HepG2 (cell line): ENCODE data around the gene ALX3. TPM values are rescaled to one million over a fixed set of nuclear protein-coding genes. Genes with fewer than 3 reads are reported as not detected.
A peak's percentile ranks its signal among the peaks of the same experiment; 100 is the strongest.

ENCODE experiments used
- ISX ChIP-seq: sonication (generic); formaldehyde crosslinking; conservative IDR thresholded peaks from 2 replicates; pipeline ENCODE4 v1.5.0; 2020; ENCODE audit warnings: missing genetic modification reagents
- KLF12 ChIP-seq: sonication (generic); formaldehyde crosslinking; IDR thresholded peaks from 2 replicates; pipeline ENCODE4 v1.4.0; 2020; ENCODE audit warnings: missing genetic modification reagents, borderline replicate concordance
- MEF2D ChIP-seq: sonication (generic); formaldehyde crosslinking; IDR thresholded peaks from 2 replicates; pipeline ENCODE4 v1.5.1; 2020; ENCODE audit warnings: mild to moderate bottlenecking, missing genetic modification reagents
- NFIC ChIP-seq: IDR thresholded peaks from 2 replicates; pipeline ENCODE4 v1.6.1; 2012; ENCODE audit warnings: mild to moderate bottlenecking, low read length, inconsistent platforms
- PAF1 ChIP-seq: IDR thresholded peaks from 2 replicates; pipeline ENCODE4 v1.6.1; 2016; ENCODE audit warnings: missing genetic modification reagents, missing compliant biosample characterization
- RARG ChIP-seq: sonication (generic); formaldehyde crosslinking; IDR thresholded peaks from 2 replicates; pipeline ENCODE4 v1.4.0; 2020; ENCODE audit warnings: low read depth, mild to moderate bottlenecking, missing genetic modification reagents
- SALL1 ChIP-seq: sonication (generic); formaldehyde crosslinking; IDR thresholded peaks from 2 replicates; pipeline ENCODE4 v1.8.0; 2022; ENCODE audit warnings: mild to moderate bottlenecking, missing genetic modification reagents
- SOX5 ChIP-seq: IDR thresholded peaks from 2 replicates; pipeline ENCODE4 v1.6.1; 2016; ENCODE audit warnings: borderline replicate concordance
- SRF ChIP-seq: IDR thresholded peaks from 2 replicates; pipeline ENCODE4 v1.6.1; 2011; ENCODE audit warnings: mild to moderate bottlenecking, low read depth, low read length, moderate library complexity
- YEATS4 ChIP-seq: sonication (generic); formaldehyde crosslinking; IDR thresholded peaks from 2 replicates; pipeline ENCODE4 v1.4.0; 2020; ENCODE audit warnings: missing genetic modification reagents, borderline replicate concordance
- ZFP36 ChIP-seq: fragments of 150-350 bp; IDR thresholded peaks from 2 replicates; pipeline ENCODE4 v1.6.1; 2018; ENCODE audit warnings: borderline replicate concordance, low read length, low read depth; ENCODE audit not compliant: partially characterized antibody
- ZNF878 ChIP-seq: sonication (generic); formaldehyde crosslinking; IDR thresholded peaks from 2 replicates; pipeline ENCODE4 v1.8.1; 2023; ENCODE audit warnings: mild to moderate bottlenecking, missing genetic modification reagents, moderate library complexity
- polyA plus RNA-seq, 8 experiments: library from polyadenylated mRNA; depleted of rRNA in 3 of 8; stranded (reverse) in 7 of 8; unstranded in 1 of 8; fragments of >200 nt; fragmentation: Illumina TruSeq in 4 of 8; extraction: Trizol in 4 of 8; gene quantifications; 2 replicates each; pipeline versions ENCODE4 v1.2.1 to v1.2.3, GENCODE V29; 2011 to 2016; ENCODE audit warnings: low read depth in 4 of 8, missing spikeins in 1 of 8, mixed read lengths in 1 of 8; ENCODE audit not compliant: insufficient read depth in 1 of 8
- total RNA-seq, 5 experiments: library from RNA; depleted of rRNA; stranded (reverse); fragments of >200 nt; fragmentation: Illumina TruSeq; extraction: Trizol; gene quantifications; 2 replicates each; pipeline ENCODE4 v1.2.3, GENCODE V29; 2016; ENCODE audit warnings: low read depth in 1 of 5
- TF ChIP-seq, protein P1 (sequence below): sonication (generic); formaldehyde crosslinking; IDR thresholded peaks from 2 replicates; pipeline ENCODE4 v1.8.0; 2022; ENCODE audit warnings: mild to moderate bottlenecking, missing genetic modification reagents, moderate library complexity
- TF ChIP-seq, protein P2 (sequence below): sonication (generic); formaldehyde crosslinking; IDR thresholded peaks from 2 replicates; pipeline ENCODE4 v1.4.0; 2020; ENCODE audit warnings: mild to moderate bottlenecking, missing genetic modification reagents, borderline replicate concordance
- TF ChIP-seq, protein P3 (sequence below): sonication (generic); formaldehyde crosslinking; IDR thresholded peaks from 2 replicates; pipeline ENCODE4 v1.4.0; 2020; ENCODE audit warnings: low read depth, missing genetic modification reagents
- TF ChIP-seq, protein P4 (sequence below): sonication (generic); formaldehyde crosslinking; IDR thresholded peaks from 2 replicates; pipeline ENCODE4 v1.4.0; 2020; ENCODE audit warnings: missing genetic modification reagents
- TF ChIP-seq, protein P5 (sequence below): IDR thresholded peaks from 2 replicates; pipeline ENCODE4 v1.6.1; 2016; ENCODE audit warnings: missing compliant biosample characterization, missing genetic modification reagents, borderline replicate concordance

The ALX3 gene
- total and polyA plus RNA-seq, 2 of the 13 experiments (the other 11 are each of a cell fraction or from before 2014, with no cell fraction given) = not detected

DNA sequence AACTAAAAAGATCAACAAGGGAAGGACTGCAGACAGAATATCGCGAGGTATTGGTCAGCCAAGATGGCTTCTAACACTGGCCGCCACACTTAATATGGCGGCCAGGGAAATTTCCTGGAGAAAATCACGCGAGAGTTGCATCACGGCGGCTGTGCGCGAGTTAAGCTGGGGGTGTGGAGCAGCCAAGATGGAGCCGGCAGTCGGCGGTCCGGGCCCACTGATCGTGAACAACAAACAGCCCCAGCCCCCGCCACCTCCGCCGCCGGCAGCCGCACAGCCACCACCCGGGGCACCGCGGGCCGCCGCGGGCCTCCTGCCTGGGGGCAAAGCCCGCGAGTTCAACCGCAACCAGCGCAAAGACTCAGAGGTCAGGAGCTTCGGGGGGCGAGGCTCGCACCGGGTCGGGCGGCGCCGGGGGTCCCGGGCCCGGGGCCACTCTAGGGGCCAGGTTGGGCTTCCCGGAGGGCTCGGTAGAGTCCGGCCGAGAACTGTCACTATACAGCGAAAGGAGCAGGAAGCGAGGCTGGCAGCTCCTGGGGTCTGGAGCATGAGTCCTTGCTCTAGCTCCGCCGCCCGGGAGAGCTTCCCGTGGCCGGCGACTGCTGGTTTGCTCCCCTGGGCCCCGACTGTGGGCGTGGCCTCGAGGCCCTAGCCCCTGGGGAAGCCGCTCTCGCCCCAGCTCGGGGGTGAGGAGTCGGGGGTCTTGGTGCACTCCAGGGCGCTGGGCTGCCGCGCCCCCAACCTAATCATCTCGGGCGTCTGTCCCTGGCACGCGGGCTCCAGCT, 35.8 kb downstream of the ALX3 start, which contains the start of gene STRIP1 (continued):
- TF ChIP-seq, protein P1, sequence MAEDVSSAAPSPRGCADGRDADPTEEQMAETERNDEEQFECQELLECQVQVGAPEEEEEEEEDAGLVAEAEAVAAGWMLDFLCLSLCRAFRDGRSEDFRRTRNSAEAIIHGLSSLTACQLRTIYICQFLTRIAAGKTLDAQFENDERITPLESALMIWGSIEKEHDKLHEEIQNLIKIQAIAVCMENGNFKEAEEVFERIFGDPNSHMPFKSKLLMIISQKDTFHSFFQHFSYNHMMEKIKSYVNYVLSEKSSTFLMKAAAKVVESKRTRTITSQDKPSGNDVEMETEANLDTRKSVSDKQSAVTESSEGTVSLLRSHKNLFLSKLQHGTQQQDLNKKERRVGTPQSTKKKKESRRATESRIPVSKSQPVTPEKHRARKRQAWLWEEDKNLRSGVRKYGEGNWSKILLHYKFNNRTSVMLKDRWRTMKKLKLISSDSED = no peak
- TF ChIP-seq, protein P2, sequence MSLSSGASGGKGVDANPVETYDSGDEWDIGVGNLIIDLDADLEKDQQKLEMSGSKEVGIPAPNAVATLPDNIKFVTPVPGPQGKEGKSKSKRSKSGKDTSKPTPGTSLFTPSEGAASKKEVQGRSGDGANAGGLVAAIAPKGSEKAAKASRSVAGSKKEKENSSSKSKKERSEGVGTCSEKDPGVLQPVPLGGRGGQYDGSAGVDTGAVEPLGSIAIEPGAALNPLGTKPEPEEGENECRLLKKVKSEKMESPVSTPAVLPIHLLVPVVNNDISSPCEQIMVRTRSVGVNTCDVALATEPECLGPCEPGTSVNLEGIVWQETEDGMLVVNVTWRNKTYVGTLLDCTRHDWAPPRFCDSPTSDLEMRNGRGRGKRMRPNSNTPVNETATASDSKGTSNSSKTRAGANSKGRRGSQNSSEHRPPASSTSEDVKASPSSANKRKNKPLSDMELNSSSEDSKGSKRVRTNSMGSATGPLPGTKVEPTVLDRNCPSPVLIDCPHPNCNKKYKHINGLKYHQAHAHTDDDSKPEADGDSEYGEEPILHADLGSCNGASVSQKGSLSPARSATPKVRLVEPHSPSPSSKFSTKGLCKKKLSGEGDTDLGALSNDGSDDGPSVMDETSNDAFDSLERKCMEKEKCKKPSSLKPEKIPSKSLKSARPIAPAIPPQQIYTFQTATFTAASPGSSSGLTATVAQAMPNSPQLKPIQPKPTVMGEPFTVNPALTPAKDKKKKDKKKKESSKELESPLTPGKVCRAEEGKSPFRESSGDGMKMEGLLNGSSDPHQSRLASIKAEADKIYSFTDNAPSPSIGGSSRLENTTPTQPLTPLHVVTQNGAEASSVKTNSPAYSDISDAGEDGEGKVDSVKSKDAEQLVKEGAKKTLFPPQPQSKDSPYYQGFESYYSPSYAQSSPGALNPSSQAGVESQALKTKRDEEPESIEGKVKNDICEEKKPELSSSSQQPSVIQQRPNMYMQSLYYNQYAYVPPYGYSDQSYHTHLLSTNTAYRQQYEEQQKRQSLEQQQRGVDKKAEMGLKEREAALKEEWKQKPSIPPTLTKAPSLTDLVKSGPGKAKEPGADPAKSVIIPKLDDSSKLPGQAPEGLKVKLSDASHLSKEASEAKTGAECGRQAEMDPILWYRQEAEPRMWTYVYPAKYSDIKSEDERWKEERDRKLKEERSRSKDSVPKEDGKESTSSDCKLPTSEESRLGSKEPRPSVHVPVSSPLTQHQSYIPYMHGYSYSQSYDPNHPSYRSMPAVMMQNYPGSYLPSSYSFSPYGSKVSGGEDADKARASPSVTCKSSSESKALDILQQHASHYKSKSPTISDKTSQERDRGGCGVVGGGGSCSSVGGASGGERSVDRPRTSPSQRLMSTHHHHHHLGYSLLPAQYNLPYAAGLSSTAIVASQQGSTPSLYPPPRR (CRISPR knock-in tag) = no peak
- no peak for TF ChIP-seq PAF1
- 0 out of 2 replicates have a peak, but pooled peaks have one; percentile 32 for TF ChIP-seq ISX
- no peak for TF ChIP-seq ZNF878 (CRISPR knock-in tag)
- TF ChIP-seq RARG (CRISPR knock-in tag) = no peak
- TF ChIP-seq NFIC = 0 out of 2 replicates have a peak, but pooled peaks have one; percentile 37
- TF ChIP-seq, protein P3, sequence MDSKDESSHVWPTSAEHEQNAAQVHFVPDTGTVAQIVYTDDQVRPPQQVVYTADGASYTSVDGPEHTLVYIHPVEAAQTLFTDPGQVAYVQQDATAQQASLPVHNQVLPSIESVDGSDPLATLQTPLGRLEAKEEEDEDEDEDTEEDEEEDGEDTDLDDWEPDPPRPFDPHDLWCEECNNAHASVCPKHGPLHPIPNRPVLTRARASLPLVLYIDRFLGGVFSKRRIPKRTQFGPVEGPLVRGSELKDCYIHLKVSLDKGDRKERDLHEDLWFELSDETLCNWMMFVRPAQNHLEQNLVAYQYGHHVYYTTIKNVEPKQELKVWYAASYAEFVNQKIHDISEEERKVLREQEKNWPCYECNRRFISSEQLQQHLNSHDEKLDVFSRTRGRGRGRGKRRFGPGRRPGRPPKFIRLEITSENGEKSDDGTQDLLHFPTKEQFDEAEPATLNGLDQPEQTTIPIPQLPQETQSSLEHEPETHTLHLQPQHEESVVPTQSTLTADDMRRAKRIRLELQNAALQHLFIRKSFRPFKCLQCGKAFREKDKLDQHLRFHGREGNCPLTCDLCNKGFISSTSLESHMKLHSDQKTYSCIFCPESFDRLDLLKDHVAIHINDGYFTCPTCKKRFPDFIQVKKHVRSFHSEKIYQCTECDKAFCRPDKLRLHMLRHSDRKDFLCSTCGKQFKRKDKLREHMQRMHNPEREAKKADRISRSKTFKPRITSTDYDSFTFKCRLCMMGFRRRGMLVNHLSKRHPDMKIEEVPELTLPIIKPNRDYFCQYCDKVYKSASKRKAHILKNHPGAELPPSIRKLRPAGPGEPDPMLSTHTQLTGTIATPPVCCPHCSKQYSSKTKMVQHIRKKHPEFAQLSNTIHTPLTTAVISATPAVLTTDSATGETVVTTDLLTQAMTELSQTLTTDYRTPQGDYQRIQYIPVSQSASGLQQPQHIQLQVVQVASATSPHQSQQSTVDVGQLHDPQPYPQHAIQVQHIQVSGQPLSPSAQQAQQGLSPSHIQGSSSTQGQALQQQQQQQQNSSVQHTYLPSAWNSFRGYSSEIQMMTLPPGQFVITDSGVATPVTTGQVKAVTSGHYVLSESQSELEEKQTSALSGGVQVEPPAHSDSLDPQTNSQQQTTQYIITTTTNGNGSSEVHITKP (CRISPR knock-in tag) = no peak
- TF ChIP-seq, protein P4, sequence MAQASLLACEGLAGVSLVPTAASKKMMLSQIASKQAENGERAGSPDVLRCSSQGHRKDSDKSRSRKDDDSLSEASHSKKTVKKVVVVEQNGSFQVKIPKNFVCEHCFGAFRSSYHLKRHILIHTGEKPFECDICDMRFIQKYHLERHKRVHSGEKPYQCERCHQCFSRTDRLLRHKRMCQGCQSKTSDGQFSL (CRISPR knock-in tag) = 0 out of 2 replicates have a peak, but pooled peaks have one; percentile 19
- no peak for TF ChIP-seq SRF
- TF ChIP-seq SOX5 = no peak
- no peak for TF ChIP-seq ZFP36
- no peak for TF ChIP-seq MEF2D (CRISPR knock-in tag)
- no peak for TF ChIP-seq YEATS4
- peak; percentile 44; the same call in 1 of the 2 replicates for TF ChIP-seq SALL1 (CRISPR knock-in tag)
- TF ChIP-seq, protein P5, sequence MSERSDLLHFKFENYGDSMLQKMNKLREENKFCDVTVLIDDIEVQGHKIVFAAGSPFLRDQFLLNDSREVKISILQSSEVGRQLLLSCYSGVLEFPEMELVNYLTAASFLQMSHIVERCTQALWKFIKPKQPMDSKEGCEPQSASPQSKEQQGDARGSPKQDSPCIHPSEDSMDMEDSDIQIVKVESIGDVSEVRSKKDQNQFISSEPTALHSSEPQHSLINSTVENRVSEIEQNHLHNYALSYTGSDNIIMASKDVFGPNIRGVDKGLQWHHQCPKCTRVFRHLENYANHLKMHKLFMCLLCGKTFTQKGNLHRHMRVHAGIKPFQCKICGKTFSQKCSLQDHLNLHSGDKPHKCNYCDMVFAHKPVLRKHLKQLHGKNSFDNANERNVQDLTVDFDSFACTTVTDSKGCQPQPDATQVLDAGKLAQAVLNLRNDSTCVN (CRISPR knock-in tag) = no peak
- 0 out of 2 replicates have a peak, but pooled peaks have one; percentile 52 for TF ChIP-seq KLF12 (CRISPR knock-in tag)
